Measurements from ENCODE around the gene FLYWCH2. TPM values are rescaled to one million over a fixed set of nuclear protein-coding genes. Genes with fewer than 3 reads are reported as not detected.
A peak's percentile ranks its signal among the peaks of the same experiment; 100 is the strongest.

Gene FLYWCH2, protein sequence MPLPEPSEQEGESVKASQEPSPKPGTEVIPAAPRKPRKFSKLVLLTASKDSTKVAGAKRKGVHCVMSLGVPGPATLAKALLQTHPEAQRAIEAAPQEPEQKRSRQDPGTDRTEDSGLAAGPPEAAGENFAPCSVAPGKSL
- 9.4 TPM for polyA plus RNA-seq
- long read RNA-seq, donor 1, transcript FLYWCH2-202 (4 exons, 1,036 nt): major isoform, 5 of 5 reads
- long read RNA-seq, donor 1, partial matches to known transcripts: 0 of 5 reads
- long read RNA-seq, donor 1, other reads (novel, unspliced or antisense): 0 of 5 reads
- long read RNA-seq, donor 2, transcript FLYWCH2-202 (4 exons, 1,036 nt): major isoform, 6 of 6 reads
- long read RNA-seq, donor 2, partial matches to known transcripts: 0 of 6 reads
- long read RNA-seq, donor 2, other reads (novel, unspliced or antisense): 0 of 6 reads
- long read RNA-seq, donor 3: 0 reads
- long read RNA-seq, donor 4, partial matches to known transcripts: 0 of 1 reads
- long read RNA-seq, donor 4, other reads (novel, unspliced or antisense): 0 of 1 reads
- long read RNA-seq, donor 5, partial matches to known transcripts: 0 of 4 reads
- long read RNA-seq, donor 5, other reads (novel, unspliced or antisense): 0 of 4 reads
- long read RNA-seq, donor 6, transcript FLYWCH2-202 (4 exons, 1,036 nt): major isoform, 5 of 11 reads
- long read RNA-seq, donor 6, partial matches to known transcripts: 6 of 11 reads
- long read RNA-seq, donor 6, other reads (novel, unspliced or antisense): 0 of 11 reads
- long read RNA-seq, donor 7, partial matches to known transcripts: 0 of 6 reads
- long read RNA-seq, donor 7, other reads (novel, unspliced or antisense): 0 of 6 reads
- long read RNA-seq, donor 8, transcript FLYWCH2-202 (4 exons, 1,036 nt): major isoform, 9 of 15 reads
- long read RNA-seq, donor 8, partial matches to known transcripts: 6 of 15 reads
- long read RNA-seq, donor 8, other reads (novel, unspliced or antisense): 0 of 15 reads
- long read RNA-seq, donor 9, partial matches to known transcripts: 6 of 11 reads
- long read RNA-seq, donor 9, other reads (novel, unspliced or antisense): 0 of 11 reads
- long read RNA-seq, donor 10, partial matches to known transcripts: 0 of 3 reads
- long read RNA-seq, donor 10, other reads (novel, unspliced or antisense): 0 of 3 reads
- long read RNA-seq, donor 11, transcript FLYWCH2-202 (4 exons, 1,036 nt): major isoform, 5 of 6 reads
- long read RNA-seq, donor 11, partial matches to known transcripts: 0 of 6 reads
- long read RNA-seq, donor 11, other reads (novel, unspliced or antisense): 0 of 6 reads

DNA sequence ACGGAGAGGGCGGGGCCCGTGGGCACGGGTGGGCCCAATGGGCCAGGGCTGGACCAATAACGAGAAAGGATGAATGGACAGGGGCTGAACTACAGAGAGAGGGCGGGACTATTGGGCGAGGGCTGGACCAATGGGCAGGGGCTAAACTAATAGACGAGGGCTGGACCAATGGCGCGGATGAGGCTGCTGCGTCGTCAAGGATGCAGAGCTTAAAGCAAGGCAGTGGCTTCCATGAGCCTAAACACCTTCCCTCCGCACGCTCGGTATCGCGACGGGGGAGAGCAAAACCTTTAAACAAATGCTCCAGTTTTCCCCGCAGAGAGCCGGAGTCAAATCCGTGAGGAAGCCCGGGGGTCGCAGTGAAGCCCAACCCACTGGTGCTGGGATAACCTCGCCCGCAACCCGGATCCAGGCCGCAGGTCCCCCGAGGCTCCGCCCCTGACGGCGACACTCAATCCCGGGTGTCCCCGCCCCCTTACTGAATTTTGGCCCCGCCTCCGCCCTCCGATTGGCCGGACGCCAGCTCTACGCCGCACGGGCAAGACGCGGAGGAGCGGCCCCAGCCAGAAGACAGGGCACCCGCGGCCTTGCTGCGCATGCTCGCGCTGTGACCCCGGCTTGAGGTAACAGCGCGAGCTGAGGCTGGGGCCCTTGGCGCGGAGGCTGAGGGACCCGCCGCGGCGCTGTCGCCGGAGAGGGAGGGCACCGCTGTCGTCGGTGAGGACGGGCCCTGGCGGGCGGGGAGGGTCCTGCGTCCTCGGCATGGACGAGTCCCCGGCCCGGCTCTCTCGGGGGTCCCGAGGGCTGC lies at the start of gene FLYWCH2:
Gene FLYWCH2, plus strand, starts transcription at position 566 of the 808 bp plus-strand sequence. CDS start 13,235 bp downstream, outside the sequence.
- WGBS (ENCODE audit: insufficient coverage, low lambda C conversion rate): no CpG with 5 or more reads among the region's 73 CpGs
- peak; percentile 97 to 99 for DNase-seq
- H3K27ac ChIP-seq (ENCODE audit: low read length): peak within 1 kb of the TSS; percentile 89

GRCh38 chr16:2833776-2834175 lies 49.2 kb upstream of the FLYWCH2 start:
- Histone ChIP-seq H3K4me1 (ENCODE audit: control insufficient read depth, insufficient read depth, low read length) (peaks cover 14% of the 10 kb centered on the region), H3K9me3 (ENCODE audit: control insufficient read depth, low read depth, low read length) (peaks cover 10% of the 10 kb centered on the region), H3K27ac (ENCODE audit: low read length) (no peak overlapping the region), H3K27me3 (ENCODE audit: control insufficient read depth, insufficient read depth, low read length) (no peaks in the 10 kb centered on the region), H3K36me3 (ENCODE audit: control insufficient read depth, insufficient read depth, low read length) (no peaks in the 10 kb centered on the region), H3K4me3 (ENCODE audit: low read length) (no peak overlapping the region)
- DNase-seq: no peak
- 20% methylated on average over 1 of the region's 7 CpGs for WGBS (ENCODE audit: insufficient coverage, low lambda C conversion rate)

More for the DNA sequence above, at the start of gene FLYWCH2:
- Histone ChIP-seq H3K4me3 (ENCODE audit: low read length) (peak within 1 kb of the TSS; percentile 68), H3K9me3 (ENCODE audit: control insufficient read depth, low read depth, low read length) (peaks cover 3% of the 10 kb centered on the region), H3K36me3 (ENCODE audit: control insufficient read depth, insufficient read depth, low read length) (no peaks in the 10 kb centered on the region), H3K4me1 (ENCODE audit: control insufficient read depth, insufficient read depth, low read length) (peaks cover 9% of the 10 kb centered on the region), H3K27me3 (ENCODE audit: control insufficient read depth, insufficient read depth, low read length) (no peaks in the 10 kb centered on the region)

DNA sequence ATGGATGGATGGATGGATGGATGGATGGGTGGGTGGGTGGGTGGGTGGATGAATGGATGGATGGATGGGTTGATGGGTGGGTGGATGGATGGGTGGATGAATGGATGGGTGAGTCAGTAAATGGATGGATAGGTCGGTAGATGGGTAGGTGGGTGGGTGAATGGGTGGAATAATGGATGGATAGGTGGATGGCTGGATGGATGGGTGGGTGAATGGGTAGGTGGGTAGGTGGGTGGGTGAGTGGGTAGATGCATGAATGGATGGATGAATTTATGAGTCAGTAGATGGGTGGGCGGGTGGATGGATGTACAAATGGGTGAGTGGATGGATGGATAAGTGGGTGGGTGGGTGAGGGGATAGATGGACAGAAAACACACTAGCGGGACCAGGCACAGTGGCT lies 48.0 kb upstream of the FLYWCH2 start:
- H3K27ac ChIP-seq (ENCODE audit: low read length): no peak overlapping the region
- WGBS (ENCODE audit: insufficient coverage, low lambda C conversion rate): no CpG with 5 or more reads among the region's 3 CpGs
- peaks cover 6% of the 10 kb centered on the region for H3K4me1 ChIP-seq (ENCODE audit: control insufficient read depth, insufficient read depth, low read length)
- H3K9me3 ChIP-seq (ENCODE audit: control insufficient read depth, low read depth, low read length): peaks cover 10% of the 10 kb centered on the region
- no peak for DNase-seq
- H3K4me3 ChIP-seq (ENCODE audit: low read length): no peak overlapping the region
- no peaks in the 10 kb centered on the region for H3K27me3 ChIP-seq (ENCODE audit: control insufficient read depth, insufficient read depth, low read length)
- H3K36me3 ChIP-seq (ENCODE audit: control insufficient read depth, insufficient read depth, low read length): no peaks in the 10 kb centered on the region

DNA sequence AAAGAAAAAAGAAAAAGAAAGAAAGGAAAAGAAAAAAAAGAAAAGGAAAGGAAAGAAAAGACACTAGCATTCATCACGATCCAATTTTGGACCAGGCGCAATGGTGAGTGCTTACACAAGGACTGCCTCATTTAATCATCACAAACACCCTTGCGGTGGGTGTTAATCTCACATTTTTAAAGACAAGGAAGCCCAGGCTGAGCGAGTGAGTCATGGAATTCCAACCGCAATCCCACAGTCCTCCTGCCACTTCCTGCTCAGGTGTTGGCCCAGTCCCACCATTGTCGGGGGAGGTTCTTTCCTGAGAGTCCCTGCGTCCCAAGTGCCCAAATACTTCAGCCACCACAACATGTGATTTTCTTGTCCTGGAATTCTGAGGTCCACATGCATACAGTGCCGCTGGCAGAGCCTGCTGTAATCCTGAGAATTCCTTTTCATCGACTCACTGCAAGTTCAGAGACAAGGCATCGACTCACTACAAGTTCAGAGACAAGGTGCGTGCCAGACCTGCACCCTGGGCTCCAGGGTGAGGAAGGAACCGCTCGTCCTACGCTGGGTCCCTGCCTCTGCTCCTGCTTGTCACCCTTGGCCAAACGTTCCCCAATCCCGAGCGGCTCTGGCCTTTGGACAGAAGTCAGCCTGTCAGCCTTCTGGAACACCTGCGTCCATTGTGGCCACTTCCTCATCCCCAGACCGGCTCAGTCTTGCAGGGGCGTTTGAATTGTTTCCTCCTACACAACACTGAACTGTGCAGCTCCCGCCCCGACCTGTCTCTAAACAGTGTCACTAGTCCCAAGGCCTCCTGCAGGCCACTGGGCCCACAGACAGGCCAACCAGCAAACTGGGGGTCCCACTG lies 47.1 kb upstream of the FLYWCH2 start:
- H3K36me3 ChIP-seq (ENCODE audit: control insufficient read depth, insufficient read depth, low read length): no peaks in the 10 kb centered on the region
- H3K27me3 ChIP-seq (ENCODE audit: control insufficient read depth, insufficient read depth, low read length): no peaks in the 10 kb centered on the region
- no peaks in the 10 kb centered on the region for H3K4me1 ChIP-seq (ENCODE audit: control insufficient read depth, insufficient read depth, low read length)
- peaks cover 6% of the 10 kb centered on the region for H3K9me3 ChIP-seq (ENCODE audit: control insufficient read depth, low read depth, low read length)
- WGBS (ENCODE audit: insufficient coverage, low lambda C conversion rate): 77% methylated on average over 2 of the region's 22 CpGs
- H3K27ac ChIP-seq (ENCODE audit: low read length): no peak overlapping the region
- DNase-seq: no peak
- no peak overlapping the region for H3K4me3 ChIP-seq (ENCODE audit: low read length)

DNA sequence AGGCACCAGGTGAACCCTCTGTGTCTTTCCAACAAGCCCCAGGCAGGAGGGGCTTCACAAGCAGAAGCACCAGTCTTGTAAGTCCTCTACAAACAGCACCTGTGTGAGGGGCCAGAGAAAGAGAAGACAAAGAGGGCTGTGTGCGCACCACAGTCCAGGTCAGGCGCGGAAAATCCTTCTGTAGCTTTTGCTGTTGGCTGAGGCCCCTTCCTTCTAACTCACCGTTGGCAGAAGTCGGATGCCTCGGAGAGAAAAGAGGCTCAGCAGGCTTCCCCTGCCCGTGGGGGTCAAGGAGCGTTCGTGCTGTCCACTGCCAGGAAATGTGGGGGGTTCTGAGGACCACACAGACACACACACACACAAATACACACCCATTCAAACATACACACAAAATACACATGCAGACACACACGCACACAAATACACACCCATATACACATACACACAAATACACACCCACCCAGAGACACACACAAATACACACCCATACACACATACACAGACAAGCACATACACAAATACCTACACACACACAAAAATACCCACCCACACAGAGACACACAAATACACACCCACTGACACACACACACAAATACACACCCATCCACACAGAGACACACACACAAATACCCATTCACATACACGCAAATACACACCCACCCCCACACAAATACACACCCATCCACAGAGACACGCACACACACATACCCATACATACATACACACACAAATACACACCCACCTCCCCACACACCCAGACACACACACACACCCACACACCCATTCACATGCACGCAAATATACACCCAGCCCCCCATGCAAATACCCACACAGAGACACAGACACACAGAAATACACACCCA lies 46.1 kb upstream of the FLYWCH2 start:
- no peaks in the 10 kb centered on the region for H3K36me3 ChIP-seq (ENCODE audit: control insufficient read depth, insufficient read depth, low read length)
- H3K4me3 ChIP-seq (ENCODE audit: low read length): no peak overlapping the region
- no peak for DNase-seq
- no peaks in the 10 kb centered on the region for H3K4me1 ChIP-seq (ENCODE audit: control insufficient read depth, insufficient read depth, low read length)
- WGBS (ENCODE audit: insufficient coverage, low lambda C conversion rate): no CpG with 5 or more reads among the region's 13 CpGs
- H3K27me3 ChIP-seq (ENCODE audit: control insufficient read depth, insufficient read depth, low read length): no peaks in the 10 kb centered on the region
- H3K27ac ChIP-seq (ENCODE audit: low read length): no peak overlapping the region
- H3K9me3 ChIP-seq (ENCODE audit: control insufficient read depth, low read depth, low read length): peaks cover 3% of the 10 kb centered on the region

DNA sequence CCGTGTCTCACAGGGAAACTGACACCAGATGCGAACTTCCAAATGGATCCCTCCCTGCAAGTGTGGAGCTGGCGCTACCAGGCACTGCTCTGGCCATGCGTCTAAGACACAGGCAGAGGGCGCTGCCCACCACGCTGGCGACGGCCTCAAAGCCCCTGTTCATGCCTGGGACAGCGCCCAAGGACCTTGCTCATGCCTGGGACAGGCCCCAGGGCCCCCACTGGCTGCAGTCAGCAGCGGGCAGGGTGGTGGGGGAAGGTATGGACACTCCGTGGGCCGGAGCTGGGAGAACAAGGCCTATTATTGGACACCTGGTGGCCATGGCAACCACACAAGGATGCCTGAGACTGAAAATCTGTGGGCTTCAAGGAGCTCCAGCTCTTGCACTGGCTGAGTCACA lies 44.1 kb upstream of the FLYWCH2 start:
- no CpG with 5 or more reads among the region's 12 CpGs for WGBS (ENCODE audit: insufficient coverage, low lambda C conversion rate)
- H3K36me3 ChIP-seq (ENCODE audit: control insufficient read depth, insufficient read depth, low read length): no peaks in the 10 kb centered on the region
- no peak overlapping the region for H3K4me3 ChIP-seq (ENCODE audit: low read length)
- H3K27me3 ChIP-seq (ENCODE audit: control insufficient read depth, insufficient read depth, low read length): peaks cover 2% of the 10 kb centered on the region
- no peak overlapping the region for H3K27ac ChIP-seq (ENCODE audit: low read length)
- peaks cover 7% of the 10 kb centered on the region for H3K9me3 ChIP-seq (ENCODE audit: control insufficient read depth, low read depth, low read length)
- H3K4me1 ChIP-seq (ENCODE audit: control insufficient read depth, insufficient read depth, low read length): no peaks in the 10 kb centered on the region
- peak; percentile 50 to 53 for DNase-seq

GRCh38 chr16:2839650-2840450 lies 43.2 kb upstream of the FLYWCH2 start:
- no CpG with 5 or more reads among the region's 15 CpGs for WGBS (ENCODE audit: insufficient coverage, low lambda C conversion rate)
- H3K9me3 ChIP-seq (ENCODE audit: control insufficient read depth, low read depth, low read length): peaks cover 7% of the 10 kb centered on the region
- DNase-seq: no peak
- H3K27me3 ChIP-seq (ENCODE audit: control insufficient read depth, insufficient read depth, low read length): peaks cover 2% of the 10 kb centered on the region
- no peaks in the 10 kb centered on the region for H3K4me1 ChIP-seq (ENCODE audit: control insufficient read depth, insufficient read depth, low read length)
- H3K36me3 ChIP-seq (ENCODE audit: control insufficient read depth, insufficient read depth, low read length): no peaks in the 10 kb centered on the region
- no peak overlapping the region for H3K4me3 ChIP-seq (ENCODE audit: low read length)
- H3K27ac ChIP-seq (ENCODE audit: low read length): no peak overlapping the region

- Histone ChIP-seq H3K9me3 (ENCODE audit: control insufficient read depth, low read depth, low read length) (peaks cover 7% of the 10 kb centered on the region), H3K4me1 (ENCODE audit: control insufficient read depth, insufficient read depth, low read length) (no peaks in the 10 kb centered on the region), H3K4me3 (ENCODE audit: low read length) (no peak overlapping the region), H3K36me3 (ENCODE audit: control insufficient read depth, insufficient read depth, low read length) (no peaks in the 10 kb centered on the region), H3K27me3 (ENCODE audit: control insufficient read depth, insufficient read depth, low read length) (peaks cover 2% of the 10 kb centered on the region), H3K27ac (ENCODE audit: low read length) (no peak overlapping the region)
- DNase-seq: no peak
- no CpG with 5 or more reads among the region's 12 CpGs for WGBS (ENCODE audit: insufficient coverage, low lambda C conversion rate)
Observed at GRCh38 chr16:2840914-2841313, 42.1 kb upstream of the FLYWCH2 start.
